ENCODE measurements around the gene PURA.

The PURA gene

GRCh38 chr5:140117523-140117922 is 3.6 kb downstream of the PURA start:
- DNase-seq (ENCODE audit: low read depth, low spot score), result no peak
- in situ Hi-C loops (cut with HindIII; ENCODE audit: low sequenced_read_pairs), result no loop called here
- no peak for TF ChIP-seq CTCF (IDR thresholded peaks at IDR 0.05; ENCODE audit: low read depth, low read length)
- no peak overlapping the region for H3K4me3 ChIP-seq (ENCODE audit: low read depth, low read length)

DNA sequence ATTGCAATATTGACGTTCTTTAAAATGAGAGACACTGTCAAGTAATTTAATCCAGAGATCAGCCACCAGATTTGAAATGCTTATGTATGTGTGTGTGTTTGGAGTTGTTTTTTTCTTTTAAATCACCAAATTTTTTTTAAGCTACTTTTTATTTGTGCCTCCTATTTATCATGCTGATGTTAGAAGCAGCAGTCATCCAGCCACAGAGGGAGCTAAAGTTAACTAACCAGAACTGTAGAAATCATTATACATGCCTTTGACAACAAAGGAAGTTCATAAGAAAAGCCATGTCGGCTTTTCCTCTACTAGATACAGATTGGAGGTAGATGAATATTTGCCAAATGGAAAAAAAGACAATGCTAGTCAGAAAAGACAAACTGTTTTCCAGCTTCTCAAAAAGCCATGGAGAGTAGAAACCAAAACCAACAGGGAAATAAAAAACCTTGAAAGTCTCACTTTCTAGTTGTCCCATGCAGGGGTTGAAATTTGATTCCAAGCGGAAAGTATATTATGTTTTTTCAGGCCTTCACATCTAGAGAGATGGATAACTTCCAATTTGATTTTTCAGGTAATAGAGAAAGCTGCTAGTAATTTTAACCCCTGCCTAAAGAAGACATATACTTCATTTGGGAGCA is 4.5 kb downstream of the PURA start:
- no peak for DNase-seq (ENCODE audit: low read depth, low spot score)
- in situ Hi-C loops (cut with HindIII; ENCODE audit: low sequenced_read_pairs), result no loop called here
- peak; percentile 9 for TF ChIP-seq CTCF (IDR thresholded peaks at IDR 0.05; ENCODE audit: low read depth, low read length)
- H3K4me3 ChIP-seq (ENCODE audit: low read depth, low read length), result no peak overlapping the region

GRCh38 chr5:140125637-140126036 is 11.7 kb downstream of the PURA start, which contains the start of gene IGIP:
Gene IGIP (plus strand): TSS chr5:140125937. CDS start chr5:140128477, 2,540 bp downstream.
- no peak for TF ChIP-seq CTCF (IDR thresholded peaks at IDR 0.05; ENCODE audit: low read depth, low read length)
- no peak within 1 kb of the TSS for H3K4me3 ChIP-seq (ENCODE audit: low read depth, low read length)
- in situ Hi-C loops (cut with HindIII; ENCODE audit: low sequenced_read_pairs), result no loop called here
- no peak for DNase-seq (ENCODE audit: low read depth, low spot score)

DNA sequence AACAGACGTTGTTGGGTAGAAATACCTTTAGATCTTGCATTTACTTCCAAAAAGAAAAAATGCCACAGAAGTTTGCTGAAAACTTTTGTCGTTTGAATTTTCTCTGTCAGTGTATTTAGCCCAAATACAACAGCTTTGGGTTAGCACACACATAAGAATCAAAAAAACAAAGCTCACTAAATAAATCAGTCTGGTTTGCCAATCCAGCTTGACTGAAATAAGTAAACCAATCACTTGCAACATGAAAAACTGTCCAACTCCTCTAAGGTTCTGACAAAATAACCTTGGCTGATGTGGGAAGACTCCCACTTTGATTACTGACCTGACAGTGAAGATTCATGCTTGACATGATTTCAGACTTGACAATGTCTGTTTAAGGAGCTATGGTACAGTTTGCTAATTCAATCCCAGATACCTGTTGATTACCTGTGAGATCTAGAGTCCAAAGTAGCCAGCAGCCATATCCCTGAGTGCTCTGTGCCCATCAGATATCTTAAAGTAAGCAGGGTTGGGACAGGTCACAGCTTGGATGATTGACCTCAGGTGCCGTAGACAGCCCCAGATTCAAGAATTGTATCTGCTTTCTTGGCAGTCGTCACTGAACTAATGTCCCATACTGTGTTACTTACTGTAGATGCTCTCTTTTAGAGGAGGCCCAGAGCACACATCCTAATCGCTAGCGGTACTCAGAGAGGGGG is 12.6 kb downstream of the PURA start:
- TF ChIP-seq CTCF (IDR thresholded peaks at IDR 0.05; ENCODE audit: low read depth, low read length), result no peak
- DNase-seq (ENCODE audit: low read depth, low spot score), result no peak
- in situ Hi-C loops (cut with HindIII; ENCODE audit: low sequenced_read_pairs), result no loop called here
- no peak overlapping the region for H3K4me3 ChIP-seq (ENCODE audit: low read depth, low read length)

- in situ Hi-C loops (cut with HindIII; ENCODE audit: low sequenced_read_pairs), result no loop called here
- no peak for DNase-seq (ENCODE audit: low read depth, low spot score)
- no peak overlapping the region for H3K4me3 ChIP-seq (ENCODE audit: low read depth, low read length)
- no peak for TF ChIP-seq CTCF (IDR thresholded peaks at IDR 0.05; ENCODE audit: low read depth, low read length)
Measured at GRCh38 chr5:140128376-140128775, 14.5 kb downstream of the PURA start.

DNA sequence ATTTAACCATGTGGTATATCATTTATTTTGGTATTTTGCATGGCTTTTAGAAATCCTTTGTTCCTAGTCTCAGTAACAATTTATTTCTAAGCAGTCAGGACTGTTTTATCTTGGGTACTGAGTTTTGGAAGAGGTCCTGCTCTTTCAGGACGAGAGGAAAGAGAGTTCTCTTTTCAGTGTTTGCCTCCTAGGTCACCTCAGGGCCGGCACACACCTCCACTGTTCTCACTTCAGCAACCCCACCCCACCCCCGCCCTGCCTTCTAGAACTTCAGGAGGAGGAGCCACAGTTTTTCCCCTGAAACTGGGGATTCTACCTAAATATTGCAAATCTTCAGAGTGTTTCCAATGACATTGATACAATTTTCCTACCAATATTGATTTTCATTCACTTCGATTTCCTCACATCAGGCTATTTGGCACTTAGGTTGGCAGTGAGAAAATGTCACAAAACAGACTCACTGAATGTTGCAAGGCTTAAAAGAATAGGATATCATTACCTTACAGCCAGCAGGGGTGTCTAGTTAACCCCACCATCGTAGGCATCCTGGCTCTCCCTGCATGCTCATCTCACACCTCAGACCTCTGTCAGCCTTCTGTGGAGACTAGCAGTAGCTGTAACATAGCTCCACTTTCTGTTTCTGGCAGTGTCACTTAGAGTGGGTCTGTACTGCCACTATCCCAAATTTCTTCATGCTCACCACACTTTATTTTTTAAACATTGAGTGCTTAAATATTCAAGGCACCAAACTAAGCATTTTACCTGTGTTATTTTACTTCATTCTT is 17.2 kb downstream of the PURA start:
- DNase-seq (ENCODE audit: low read depth, low spot score), result no peak
- H3K4me3 ChIP-seq (ENCODE audit: low read depth, low read length), result no peak overlapping the region
- in situ Hi-C loops (cut with HindIII; ENCODE audit: low sequenced_read_pairs), result no loop called here
- no peak for TF ChIP-seq CTCF (IDR thresholded peaks at IDR 0.05; ENCODE audit: low read depth, low read length)

Data from astrocyte of the spinal cord (primary cell).